Neural cell (in vitro differentiated cells): ENCODE results near the gene JOSD2.

Experiments used
- EZH2 ChIP-seq: fragments of 200-600, 300-800 bp; shearing (Covaris generic), sonication (generic); IDR thresholded peaks from 2 replicates; pipeline ENCODE4 v1.6.1; 2014; ENCODE audit warnings: antibody characterized with exemption, low read length, borderline replicate concordance, mild to moderate bottlenecking; ENCODE audit not compliant: insufficient read depth, poor library complexity, severe bottlenecking
- RAD21 ChIP-seq: fragments of 450-650 bp; conservative IDR thresholded peaks from 2 replicates; pipeline ENCODE4 v1.6.1; 2014; ENCODE audit warnings: antibody characterized with exemption, mild to moderate bottlenecking, moderate library complexity
- REST ChIP-seq: IDR thresholded peaks from 2 replicates; pipeline ENCODE4 v1.6.1; 2012; ENCODE audit warnings: borderline replicate concordance
- TAF1 ChIP-seq: IDR thresholded peaks from 2 replicates; pipeline ENCODE4 v1.6.1; 2012; ENCODE audit warnings: low read depth
- TF ChIP-seq, protein P1 (sequence below): fragments of 450-650 bp; IDR thresholded peaks from 2 replicates; pipeline ENCODE4 v1.5.1; 2014; ENCODE audit warnings: antibody characterized with exemption, mild to moderate bottlenecking, moderate library complexity; ENCODE audit not compliant: poor library complexity, severe bottlenecking

- no peak for TF ChIP-seq RAD21
- TF ChIP-seq, protein P1, sequence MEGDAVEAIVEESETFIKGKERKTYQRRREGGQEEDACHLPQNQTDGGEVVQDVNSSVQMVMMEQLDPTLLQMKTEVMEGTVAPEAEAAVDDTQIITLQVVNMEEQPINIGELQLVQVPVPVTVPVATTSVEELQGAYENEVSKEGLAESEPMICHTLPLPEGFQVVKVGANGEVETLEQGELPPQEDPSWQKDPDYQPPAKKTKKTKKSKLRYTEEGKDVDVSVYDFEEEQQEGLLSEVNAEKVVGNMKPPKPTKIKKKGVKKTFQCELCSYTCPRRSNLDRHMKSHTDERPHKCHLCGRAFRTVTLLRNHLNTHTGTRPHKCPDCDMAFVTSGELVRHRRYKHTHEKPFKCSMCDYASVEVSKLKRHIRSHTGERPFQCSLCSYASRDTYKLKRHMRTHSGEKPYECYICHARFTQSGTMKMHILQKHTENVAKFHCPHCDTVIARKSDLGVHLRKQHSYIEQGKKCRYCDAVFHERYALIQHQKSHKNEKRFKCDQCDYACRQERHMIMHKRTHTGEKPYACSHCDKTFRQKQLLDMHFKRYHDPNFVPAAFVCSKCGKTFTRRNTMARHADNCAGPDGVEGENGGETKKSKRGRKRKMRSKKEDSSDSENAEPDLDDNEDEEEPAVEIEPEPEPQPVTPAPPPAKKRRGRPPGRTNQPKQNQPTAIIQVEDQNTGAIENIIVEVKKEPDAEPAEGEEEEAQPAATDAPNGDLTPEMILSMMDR, result no peak
- TF ChIP-seq EZH2, result no peak
- TF ChIP-seq TAF1, result no peak
- no peak for TF ChIP-seq REST
Observed at GRCh38 chr19:50505856-50506611, 5.0 kb downstream of the JOSD2 start.
